Testis (tissue), 3 donors: ENCODE data around the gene METTL17. TPM values are rescaled to one million over a fixed set of nuclear protein-coding genes. Genes with fewer than 3 reads are reported as not detected.

Experiments
- DNase-seq: peaks from one replicate; pipeline ENCODE4 v3.0.0-alpha.2; 2019
- H3K27ac ChIP-seq, 2 donors: fragments of 200-600 bp; sonication (generic); one replicate each; pipeline ENCODE4 v1.5.1; 2019
- H3K27me3 ChIP-seq: fragments of 200-600 bp; sonication (generic); one replicate; pipeline ENCODE4 v1.5.1; 2019
- H3K36me3 ChIP-seq: fragments of 200-600 bp; sonication (generic); one replicate; pipeline ENCODE4 v1.5.1; 2017; ENCODE audit warnings: low read depth; ENCODE audit errors: missing control alignments
- H3K4me1 ChIP-seq: fragments of 200-600 bp; sonication (generic); one replicate; pipeline ENCODE4 v1.5.1; 2019
- H3K4me3 ChIP-seq, 2 donors: fragments of 200-600 bp; sonication (generic); one replicate each; pipeline ENCODE4 v1.5.1; 2017 to 2019
- H3K9me3 ChIP-seq: fragments of 200-600 bp; sonication (generic); one replicate; pipeline ENCODE4 v1.5.1; 2017
- CTCF ChIP-seq, 3 experiments: fragments of 450-650 bp in 2 of 3; fragments of 200-600 bp in 1 of 3; sonication (generic) in 1 of 3; IDR thresholded peaks; one replicate each; pipeline ENCODE4 v1.5.1; 2016 to 2019; ENCODE audit warnings: antibody characterized with exemption in 3 of 3, mild to moderate bottlenecking in 2 of 3, moderate library complexity in 1 of 3
- POLR2A ChIP-seq: fragments of 450-650 bp; IDR thresholded peaks from one replicate; pipeline ENCODE4 v1.6.1; 2017; ENCODE audit warnings: antibody characterized with exemption, mild to moderate bottlenecking, moderate library complexity
- WGBS, 2 donors: methylation state at CpG; one replicate each; pipeline ENCODE4 v1.1.5; 2018; 5-methylcytosine and 5-hydroxymethylcytosine counted together
- intact Hi-C: fragments of 100-400 bp; cut with DNase I; formaldehyde crosslinking; loops from one replicate; pipeline ENCODE4 v1.15.1; 2023; ENCODE audit warnings: low total_unique reads
- polyA plus RNA-seq: library from polyadenylated mRNA; stranded (reverse); fragments of 350-450 nt; fragmentation: Illumina TruSeq; extraction: RNeasy Lipid Tissue Mini Kit (QIAGEN cat#74804); gene quantifications from one replicate; pipeline ENCODE4 v1.2.3, GENCODE V29; 2014; ENCODE audit warnings: low read depth, low replicate concordance; ENCODE audit not compliant: insufficient read depth
- total RNA-seq, 2 donors: library from RNA; depleted of rRNA; stranded (reverse); fragments of >200 nt; gene quantifications; one replicate each; pipeline ENCODE4 v1.2.3, GENCODE V29; 2016

Gene METTL17
- total and polyA plus RNA-seq, 3 donors from 2014 or later: 68.9 to 93.4 (median 93.2) TPM

GRCh38 chr14:21034707-21035106, 44.9 kb downstream of the METTL17 start, which contains the start of gene RNASE13:
TSS of gene RNASE13 (minus strand) at chr14:21034807. CDS start at chr14:21034288, 519 bp downstream.
- H3K36me3 ChIP-seq: no peaks in the 10 kb centered on the region
- TF ChIP-seq CTCF (IDR thresholded peaks at IDR 0.05) (no peak), POLR2A (no peak)
- intact Hi-C loops: no loop called here
- H3K4me1 ChIP-seq: peaks cover 26% of the 10 kb centered on the region
- no peaks in the 10 kb centered on the region for H3K27me3 ChIP-seq
- 33 to 46% methylated on average over 5 of the region's 5 CpGs for WGBS, 2 donors
- H3K4me3 ChIP-seq: no peak within 1 kb of the TSS
- H3K27ac ChIP-seq: peak within 1 kb of the TSS in 1 of 2 donors; percentile 16
- no peak for DNase-seq
- no peaks in the 10 kb centered on the region for H3K9me3 ChIP-seq

- H3K36me3 ChIP-seq: no peaks in the 10 kb centered on the region
- peaks cover 29% of the 10 kb centered on the region for H3K4me1 ChIP-seq
- H3K27ac ChIP-seq: peak overlapping the region in 1 of 2 donors; percentile 21
- no peak overlapping the region for H3K4me3 ChIP-seq
- DNase-seq: no peak
- 91 to 92% methylated on average over 7 of the region's 7 CpGs for WGBS, 2 donors
- intact Hi-C loops: no loop called here
- TF ChIP-seq CTCF (IDR thresholded peaks at IDR 0.05) (no peak), POLR2A (no peak)
- H3K9me3 ChIP-seq: no peaks in the 10 kb centered on the region
- H3K27me3 ChIP-seq: no peaks in the 10 kb centered on the region
These were observed 47.0 kb downstream of the METTL17 start for GRCh38 chr14:21036751-21037150.

- Histone ChIP-seq H3K27me3 (no peaks in the 10 kb centered on the region), H3K4me3 (no peak overlapping the region), H3K27ac (peak overlapping the region in 1 of 2 donors; percentile 21), H3K9me3 (no peaks in the 10 kb centered on the region), H3K36me3 (no peaks in the 10 kb centered on the region), H3K4me1 (peaks cover 29% of the 10 kb centered on the region)
- no peak for DNase-seq
- intact Hi-C loops: no loop called here
- 80 to 86% methylated on average over 3 of the region's 3 CpGs for WGBS, 2 donors
- TF ChIP-seq POLR2A (no peak), CTCF (IDR thresholded peaks at IDR 0.05) (no peak)
These were observed 47.4 kb downstream of the METTL17 start for GRCh38 chr14:21037156-21037555.

- Histone ChIP-seq H3K9me3 (no peaks in the 10 kb centered on the region), H3K4me1 (peaks cover 29% of the 10 kb centered on the region), H3K4me3 (no peak overlapping the region), H3K36me3 (no peaks in the 10 kb centered on the region), H3K27ac (peak overlapping the region in 1 of 2 donors; percentile 64), H3K27me3 (no peaks in the 10 kb centered on the region)
- TF ChIP-seq CTCF (IDR thresholded peaks at IDR 0.05) (no peak), POLR2A (no peak)
- DNase-seq: peak; percentile 84
- intact Hi-C loops: no loop called here
- 44 to 46% methylated on average over 10 of the region's 10 CpGs for WGBS, 2 donors
These were observed 49.0 kb downstream of the METTL17 start for GRCh38 chr14:21038441-21039422.
